GM19240 (cell line): ENCODE results near the gene ZBTB39.
"Not testable (repeated sequence)": the region's sequence is repeated elsewhere in the genome, so short reads cannot be mapped to it uniquely, and the experiment has no call there.

Experiments used
- DNase-seq: peaks from one replicate; pipeline ENCODE4 v3.0.0; 2011; ENCODE audit warnings: low spot score; ENCODE audit not compliant: insufficient read length

ZBTB39 gene

GRCh38 chr12:57005980-57006808 is at the start of gene ZBTB39:
Gene ZBTB39 (minus strand): TSS chr12:57006546. CDS start chr12:57004917, 1,629 bp downstream.
- DNase-seq: peak; percentile 57

GRCh38 chr12:57055824-57056223 is 49.5 kb upstream of the ZBTB39 start:
- no peak for DNase-seq

GRCh38 chr12:57053901-57054300 is 47.6 kb upstream of the ZBTB39 start:
- not testable (repeated sequence) for DNase-seq

GRCh38 chr12:57053146-57053545 is 46.8 kb upstream of the ZBTB39 start:
- DNase-seq: not testable (repeated sequence)

GRCh38 chr12:57051011-57051410 is 44.7 kb upstream of the ZBTB39 start:
- no peak for DNase-seq

GRCh38 chr12:57049890-57050289 is 43.5 kb upstream of the ZBTB39 start, which contains the start of gene MYO1A:
Gene MYO1A (minus strand): TSS chr12:57050129. CDS start chr12:57048323, 1,806 bp downstream.
- DNase-seq: no peak

GRCh38 chr12:57049119-57049446 is 42.7 kb upstream of the ZBTB39 start:
- DNase-seq: no peak

GRCh38 chr12:57048423-57049118 is 42.2 kb upstream of the ZBTB39 start:
- DNase-seq: no peak

- no peak for DNase-seq
Measured at GRCh38 chr12:57047981-57048380, 41.6 kb upstream of the ZBTB39 start.

- no peak for DNase-seq
Measured at GRCh38 chr12:57046947-57047890, 40.9 kb upstream of the ZBTB39 start.

GRCh38 chr12:57046086-57046791 is 39.9 kb upstream of the ZBTB39 start:
- no peak for DNase-seq

- no peak for DNase-seq
Measured at GRCh38 chr12:57044889-57045288, 38.5 kb upstream of the ZBTB39 start.

GRCh38 chr12:57044468-57044867 is 38.1 kb upstream of the ZBTB39 start:
- no peak for DNase-seq

- DNase-seq: no peak
Measured at GRCh38 chr12:57042695-57043094, 36.3 kb upstream of the ZBTB39 start.

GRCh38 chr12:57040750-57041149 is 34.4 kb upstream of the ZBTB39 start:
- no peak for DNase-seq

GRCh38 chr12:57040211-57040610 is 33.9 kb upstream of the ZBTB39 start:
- DNase-seq: no peak

GRCh38 chr12:57039016-57039798 is 32.9 kb upstream of the ZBTB39 start:
- DNase-seq: no peak

- DNase-seq: no peak
Measured at GRCh38 chr12:57037264-57037663, 30.9 kb upstream of the ZBTB39 start.

GRCh38 chr12:57033431-57033830 is 27.1 kb upstream of the ZBTB39 start:
- DNase-seq: no peak

GRCh38 chr12:57031789-57032188 is 25.4 kb upstream of the ZBTB39 start:
- DNase-seq: no peak
